GM12892 (cell line): Measurements from ENCODE around the gene SRC.

ENCODE experiments used
- POLR2A ChIP-seq: IDR thresholded peaks from 2 replicates; pipeline ENCODE4 v1.6.1; 2011; ENCODE audit warnings: low read depth, low read length, control low read depth
- POLR2AphosphoS5 ChIP-seq: IDR thresholded peaks from 2 replicates; pipeline ENCODE4 v1.6.1; 2011; ENCODE audit warnings: low read depth, low read length, control low read depth

GRCh38 chr20:37303637-37304036 is 42.3 kb upstream of the SRC start:
- no peak for TF ChIP-seq POLR2A
- TF ChIP-seq POLR2AphosphoS5 = no peak
